Naive B cell (primary cell): ENCODE measurements around the gene CAMSAP2. TPM values are rescaled to one million over a fixed set of nuclear protein-coding genes. Genes with fewer than 3 reads are reported as not detected.
"Not testable (repeated sequence)": the region's sequence is repeated elsewhere in the genome, so short reads cannot be mapped to it uniquely, and the experiment has no call there.

Source experiments
- ATAC-seq, 2 donors: fragments of 150-1000 bp; cut with Tn5 transposase; 2 replicates each; pipeline ENCODE4 v1.10.0; 2021; ENCODE audit warnings: low read depth in 2 of 2, mild to moderate bottlenecking in 2 of 2, moderate library complexity in 2 of 2
- DNase-seq: peaks from one replicate; pipeline ENCODE4 v3.0.0; 2022
- H3K27ac Mint-ChIP-seq, 6 donors: one replicate each; pipeline ENCODE4 v1.8.0; 2020 to 2022; ENCODE audit warnings: mild to moderate bottlenecking in 6 of 6, mixed read lengths in 6 of 6, moderate library complexity in 5 of 6, inconsistent platforms in 2 of 6
- H3K27me3 Mint-ChIP-seq, 3 donors: one replicate each; pipeline ENCODE4 v1.8.0; 2021 to 2022; ENCODE audit warnings: mixed read lengths in 3 of 3, mild to moderate bottlenecking in 1 of 3
- H3K36me3 Mint-ChIP-seq, 2 donors: one replicate each; pipeline ENCODE4 v1.8.0; 2020 to 2022; ENCODE audit warnings: mixed read lengths in 2 of 2, inconsistent platforms in 1 of 2, mild to moderate bottlenecking in 1 of 2
- H3K4me1 Mint-ChIP-seq, 3 donors: one replicate each; pipeline ENCODE4 v1.8.0; 2020 to 2022; ENCODE audit warnings: mixed read lengths in 3 of 3, inconsistent platforms in 1 of 3, mild to moderate bottlenecking in 1 of 3, moderate library complexity in 1 of 3
- H3K4me3 Mint-ChIP-seq, 8 donors: one replicate each; pipeline ENCODE4 v1.8.0; 2020 to 2022; ENCODE audit warnings: mild to moderate bottlenecking in 8 of 8, mixed read lengths in 8 of 8, moderate library complexity in 8 of 8, inconsistent platforms in 2 of 8
- H3K9me3 Mint-ChIP-seq, 7 donors: one replicate each; pipeline ENCODE4 v1.8.0; 2020 to 2022; ENCODE audit warnings: mixed read lengths in 7 of 7, mild to moderate bottlenecking in 5 of 7, inconsistent platforms in 2 of 7, moderate library complexity in 1 of 7
- polyA plus RNA-seq, 6 donors: library from polyadenylated mRNA; unstranded; fragments of 300-500 nt; fragmentation: Illumina TruSeq; gene quantifications; one replicate each; pipeline ENCODE4 v1.2.3, GENCODE V29; 2021; ENCODE audit warnings: low read depth in 6 of 6

The CAMSAP2 gene
- polyA plus RNA-seq, 6 donors from 2014 or later, result 0.04 TPM; not detected in 5

- H3K27ac Mint-ChIP-seq, result no peak overlapping the region
- no peaks in the 10 kb centered on the region for H3K9me3 Mint-ChIP-seq
- DNase-seq (no peak), ATAC-seq (no peak)
- peaks cover 11 to 31% (median 13%) of the 10 kb centered on the region in 3 donors for H3K27me3 Mint-ChIP-seq
- H3K4me1 Mint-ChIP-seq, result no peaks in the 10 kb centered on the region
- H3K36me3 Mint-ChIP-seq, result no peaks in the 10 kb centered on the region
- H3K4me3 Mint-ChIP-seq, result no peak overlapping the region
Observed at GRCh38 chr1:200808846-200809245, 70.2 kb downstream of the CAMSAP2 start.

GRCh38 chr1:200811704-200812103 is 73.0 kb downstream of the CAMSAP2 start:
- Mint-ChIP-seq H3K9me3 (no peaks in the 10 kb centered on the region), H3K36me3 (no peaks in the 10 kb centered on the region), H3K27me3 (peaks cover 6 to 31% (median 7%) of the 10 kb centered on the region in 3 donors), H3K4me1 (no peaks in the 10 kb centered on the region), H3K4me3 (no peak overlapping the region), H3K27ac (peak overlapping the region in 1 of 6 donors; percentile 62)
- ATAC-seq (no peak), DNase-seq (no peak)

GRCh38 chr1:200816624-200817224 is 78.0 kb downstream of the CAMSAP2 start:
- not testable (repeated sequence) for H3K4me3 Mint-ChIP-seq, H3K4me1 Mint-ChIP-seq, H3K36me3 Mint-ChIP-seq, H3K27ac Mint-ChIP-seq, H3K9me3 Mint-ChIP-seq, DNase-seq, ATAC-seq
- H3K27me3 Mint-ChIP-seq, result peaks cover 0 to 11% (median 0%) of the 10 kb centered on the region in 3 donors

GRCh38 chr1:200818248-200818647 is 79.6 kb downstream of the CAMSAP2 start:
- no peak overlapping the region for H3K27ac Mint-ChIP-seq
- no peak for DNase-seq

GRCh38 chr1:200819726-200820125 is 81.0 kb downstream of the CAMSAP2 start:
- H3K4me1 Mint-ChIP-seq, result no peaks in the 10 kb centered on the region
- H3K4me3 Mint-ChIP-seq, result no peak overlapping the region
- no peaks in the 10 kb centered on the region for H3K36me3 Mint-ChIP-seq
- H3K9me3 Mint-ChIP-seq, result no peaks in the 10 kb centered on the region
- H3K27me3 Mint-ChIP-seq, result peaks cover 0 to 10% (median 0%) of the 10 kb centered on the region in 3 donors
- no peak overlapping the region for H3K27ac Mint-ChIP-seq
- no peak for DNase-seq
- ATAC-seq, result no peak

More at GRCh38 chr1:200818248-200818647, 79.6 kb downstream of the CAMSAP2 start:
- H3K4me3 Mint-ChIP-seq, result no peak overlapping the region
- H3K9me3 Mint-ChIP-seq, result no peaks in the 10 kb centered on the region
- no peak for ATAC-seq
- no peaks in the 10 kb centered on the region for H3K27me3 Mint-ChIP-seq
- no peaks in the 10 kb centered on the region for H3K36me3 Mint-ChIP-seq
- H3K4me1 Mint-ChIP-seq, result no peaks in the 10 kb centered on the region

GRCh38 chr1:200831091-200831490 is 92.4 kb downstream of the CAMSAP2 start:
- Mint-ChIP-seq H3K27me3 (peaks cover 0 to 10% (median 7%) of the 10 kb centered on the region in 3 donors), H3K4me1 (peaks cover 0 to 7% (median 0%) of the 10 kb centered on the region in 3 donors), H3K4me3 (no peak overlapping the region), H3K36me3 (no peaks in the 10 kb centered on the region), H3K9me3 (no peaks in the 10 kb centered on the region), H3K27ac (no peak overlapping the region)
- DNase-seq (no peak), ATAC-seq (no peak)

- Mint-ChIP-seq H3K27ac (no peak overlapping the region), H3K27me3 (peaks cover 0 to 6% (median 0%) of the 10 kb centered on the region in 3 donors), H3K4me3 (no peak overlapping the region), H3K4me1 (no peaks in the 10 kb centered on the region), H3K36me3 (no peaks in the 10 kb centered on the region), H3K9me3 (peaks cover 0 to 2% (median 0%) of the 10 kb centered on the region in 7 donors)
- no peak for DNase-seq
- no peak for ATAC-seq
Observed at GRCh38 chr1:200834383-200834782, 95.7 kb downstream of the CAMSAP2 start.

GRCh38 chr1:200836213-200836612 is 97.5 kb downstream of the CAMSAP2 start:
- Mint-ChIP-seq H3K27ac (no peak overlapping the region), H3K9me3 (peaks cover 0 to 2% (median 0%) of the 10 kb centered on the region in 7 donors), H3K4me1 (no peaks in the 10 kb centered on the region), H3K4me3 (no peak overlapping the region), H3K27me3 (no peaks in the 10 kb centered on the region), H3K36me3 (no peaks in the 10 kb centered on the region)
- no peak for DNase-seq
- ATAC-seq, result no peak

- ATAC-seq, result no peak
- H3K27ac Mint-ChIP-seq, result no peak overlapping the region
- no peaks in the 10 kb centered on the region for H3K36me3 Mint-ChIP-seq
- no peaks in the 10 kb centered on the region for H3K4me1 Mint-ChIP-seq
- H3K27me3 Mint-ChIP-seq, result no peaks in the 10 kb centered on the region
- peaks cover 0 to 2% (median 0%) of the 10 kb centered on the region in 7 donors for H3K9me3 Mint-ChIP-seq
- no peak for DNase-seq
- H3K4me3 Mint-ChIP-seq, result no peak overlapping the region
Observed at GRCh38 chr1:200837931-200838571, 99.4 kb downstream of the CAMSAP2 start.

- Mint-ChIP-seq H3K36me3 (no peaks in the 10 kb centered on the region), H3K4me3 (no peak overlapping the region), H3K27me3 (no peaks in the 10 kb centered on the region), H3K4me1 (no peaks in the 10 kb centered on the region), H3K9me3 (peaks cover 0 to 2% (median 0%) of the 10 kb centered on the region in 7 donors), H3K27ac (no peak overlapping the region)
- ATAC-seq (no peak), DNase-seq (no peak)
Observed at GRCh38 chr1:200838676-200839445, 100.2 kb downstream of the CAMSAP2 start.

- H3K36me3 Mint-ChIP-seq, result no peaks in the 10 kb centered on the region
- H3K27ac Mint-ChIP-seq, result no peak overlapping the region
- H3K4me1 Mint-ChIP-seq, result no peaks in the 10 kb centered on the region
- DNase-seq (no peak), ATAC-seq (no peak)
- H3K9me3 Mint-ChIP-seq, result no peaks in the 10 kb centered on the region
- H3K27me3 Mint-ChIP-seq, result peaks cover 6 to 14% (median 11%) of the 10 kb centered on the region in 3 donors
- no peak overlapping the region for H3K4me3 Mint-ChIP-seq
Observed at GRCh38 chr1:200845360-200845759, 106.7 kb downstream of the CAMSAP2 start.

GRCh38 chr1:200846398-200846797 is 107.7 kb downstream of the CAMSAP2 start:
- ATAC-seq (no peak), DNase-seq (no peak)
- H3K27ac Mint-ChIP-seq, result no peak overlapping the region
- no peaks in the 10 kb centered on the region for H3K9me3 Mint-ChIP-seq
- H3K27me3 Mint-ChIP-seq, result peaks cover 6 to 14% (median 11%) of the 10 kb centered on the region in 3 donors
- H3K4me1 Mint-ChIP-seq, result no peaks in the 10 kb centered on the region
- no peak overlapping the region for H3K4me3 Mint-ChIP-seq
- H3K36me3 Mint-ChIP-seq, result no peaks in the 10 kb centered on the region

GRCh38 chr1:200849430-200849829 is 110.7 kb downstream of the CAMSAP2 start:
- no peaks in the 10 kb centered on the region for H3K4me1 Mint-ChIP-seq
- H3K27ac Mint-ChIP-seq, result no peak overlapping the region
- no peaks in the 10 kb centered on the region for H3K36me3 Mint-ChIP-seq
- H3K9me3 Mint-ChIP-seq, result no peaks in the 10 kb centered on the region
- no peak overlapping the region for H3K4me3 Mint-ChIP-seq
- DNase-seq, result no peak
- H3K27me3 Mint-ChIP-seq, result peaks cover 11 to 18% (median 11%) of the 10 kb centered on the region in 3 donors
- ATAC-seq, result no peak

- Mint-ChIP-seq H3K27me3 (peaks cover 11 to 18% (median 11%) of the 10 kb centered on the region in 3 donors), H3K4me1 (no peaks in the 10 kb centered on the region), H3K9me3 (no peaks in the 10 kb centered on the region), H3K36me3 (no peaks in the 10 kb centered on the region), H3K4me3 (no peak overlapping the region), H3K27ac (no peak overlapping the region)
- DNase-seq, result no peak
- ATAC-seq, result no peak
Observed at GRCh38 chr1:200850554-200850953, 111.9 kb downstream of the CAMSAP2 start.
